Fibroblast of pulmonary artery (primary cell): ENCODE data around the gene AGR2.

Source experiments
- DNase-seq: peaks from one replicate; pipeline ENCODE4 v3.0.0-alpha.2; 2010; ENCODE audit warnings: low read depth
- H3K4me3 ChIP-seq: replicated peaks from 2 replicates; pipeline ENCODE4 v1.5.1; 2011; ENCODE audit warnings: low read depth, mild to moderate bottlenecking, control low read depth, low read length, moderate library complexity
- TF ChIP-seq, protein P1 (sequence below): IDR thresholded peaks from 2 replicates; pipeline ENCODE4 v1.5.1; 2011; ENCODE audit warnings: mild to moderate bottlenecking, control low read depth, low read length, inconsistent platforms; ENCODE audit errors: missing control alignments

Gene AGR2

GRCh38 chr7:16791905-16792698 lies 12.7 kb downstream of the AGR2 start:
- DNase-seq, result no peak
- TF ChIP-seq, protein P1, sequence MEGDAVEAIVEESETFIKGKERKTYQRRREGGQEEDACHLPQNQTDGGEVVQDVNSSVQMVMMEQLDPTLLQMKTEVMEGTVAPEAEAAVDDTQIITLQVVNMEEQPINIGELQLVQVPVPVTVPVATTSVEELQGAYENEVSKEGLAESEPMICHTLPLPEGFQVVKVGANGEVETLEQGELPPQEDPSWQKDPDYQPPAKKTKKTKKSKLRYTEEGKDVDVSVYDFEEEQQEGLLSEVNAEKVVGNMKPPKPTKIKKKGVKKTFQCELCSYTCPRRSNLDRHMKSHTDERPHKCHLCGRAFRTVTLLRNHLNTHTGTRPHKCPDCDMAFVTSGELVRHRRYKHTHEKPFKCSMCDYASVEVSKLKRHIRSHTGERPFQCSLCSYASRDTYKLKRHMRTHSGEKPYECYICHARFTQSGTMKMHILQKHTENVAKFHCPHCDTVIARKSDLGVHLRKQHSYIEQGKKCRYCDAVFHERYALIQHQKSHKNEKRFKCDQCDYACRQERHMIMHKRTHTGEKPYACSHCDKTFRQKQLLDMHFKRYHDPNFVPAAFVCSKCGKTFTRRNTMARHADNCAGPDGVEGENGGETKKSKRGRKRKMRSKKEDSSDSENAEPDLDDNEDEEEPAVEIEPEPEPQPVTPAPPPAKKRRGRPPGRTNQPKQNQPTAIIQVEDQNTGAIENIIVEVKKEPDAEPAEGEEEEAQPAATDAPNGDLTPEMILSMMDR, result no peak
- no peak overlapping the region for H3K4me3 ChIP-seq

- TF ChIP-seq, protein P1, result no peak
Observed at GRCh38 chr7:16791071-16791470, 13.7 kb downstream of the AGR2 start.

DNA sequence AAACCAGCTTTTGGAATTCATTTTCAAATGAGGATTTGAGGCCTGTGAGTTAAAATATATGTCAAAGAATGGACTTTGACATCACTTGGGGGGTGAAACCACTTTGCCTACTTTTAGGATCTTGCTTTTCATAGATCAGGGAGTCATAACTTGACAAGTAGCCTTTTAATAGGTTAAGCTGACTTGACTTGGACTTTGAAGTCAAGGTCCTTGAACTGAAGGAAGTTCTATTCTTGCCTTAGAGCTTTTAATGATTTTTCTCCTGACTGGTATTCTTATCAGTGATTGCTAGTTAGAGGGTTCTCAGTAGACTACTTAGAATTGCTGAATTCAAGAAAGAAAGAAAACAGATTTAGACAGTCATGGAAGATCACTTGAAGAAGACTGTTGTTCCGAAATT lies 17.7 kb downstream of the AGR2 start:
- TF ChIP-seq, protein P1, result no peak
- no peak for DNase-seq
- H3K4me3 ChIP-seq, result no peak overlapping the region

More at GRCh38 chr7:16791071-16791470, 13.7 kb downstream of the AGR2 start:
- no peak for DNase-seq
- no peak overlapping the region for H3K4me3 ChIP-seq

DNA sequence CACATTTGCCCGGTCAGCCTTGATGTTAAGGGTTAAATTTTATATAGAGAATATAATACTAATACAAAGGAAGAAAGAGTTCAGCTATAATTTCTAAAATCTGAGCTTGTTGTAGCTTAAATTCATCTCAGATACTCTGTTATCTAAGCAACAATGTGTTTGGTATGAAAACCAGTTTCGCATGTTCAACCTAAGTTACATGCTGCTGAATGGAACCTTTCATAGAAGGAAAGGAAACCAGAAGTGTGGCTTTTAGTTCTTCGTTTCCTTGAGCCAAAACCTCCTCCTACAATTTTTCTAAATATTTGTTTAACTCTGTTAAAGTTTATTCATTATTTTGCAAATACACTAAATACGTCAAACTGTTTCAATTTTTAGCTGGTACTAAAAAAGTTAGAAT lies 18.5 kb downstream of the AGR2 start:
- no peak overlapping the region for H3K4me3 ChIP-seq
- TF ChIP-seq, protein P1, result no peak
- no peak for DNase-seq

DNA sequence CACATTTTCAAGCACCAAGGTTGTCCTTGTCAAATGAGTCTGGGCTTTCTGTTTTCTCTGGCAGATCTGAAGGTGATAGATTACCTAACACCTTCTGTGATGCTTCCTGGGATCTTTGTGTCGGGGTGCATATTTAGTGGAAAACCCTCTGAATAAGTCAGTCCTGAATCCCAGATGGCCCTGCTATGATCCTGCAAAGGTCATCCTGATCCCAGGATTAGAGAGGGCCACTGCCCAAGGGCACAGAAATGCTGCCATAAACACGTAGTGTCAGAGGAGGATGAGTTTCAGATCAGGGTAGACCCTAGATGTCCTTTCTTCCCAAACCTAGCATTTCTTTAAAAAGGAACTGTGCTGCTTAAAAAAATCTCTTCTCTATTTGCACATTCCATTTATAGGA lies 19.0 kb downstream of the AGR2 start:
- no peak for DNase-seq
- TF ChIP-seq, protein P1, result no peak
- no peak overlapping the region for H3K4me3 ChIP-seq

DNA sequence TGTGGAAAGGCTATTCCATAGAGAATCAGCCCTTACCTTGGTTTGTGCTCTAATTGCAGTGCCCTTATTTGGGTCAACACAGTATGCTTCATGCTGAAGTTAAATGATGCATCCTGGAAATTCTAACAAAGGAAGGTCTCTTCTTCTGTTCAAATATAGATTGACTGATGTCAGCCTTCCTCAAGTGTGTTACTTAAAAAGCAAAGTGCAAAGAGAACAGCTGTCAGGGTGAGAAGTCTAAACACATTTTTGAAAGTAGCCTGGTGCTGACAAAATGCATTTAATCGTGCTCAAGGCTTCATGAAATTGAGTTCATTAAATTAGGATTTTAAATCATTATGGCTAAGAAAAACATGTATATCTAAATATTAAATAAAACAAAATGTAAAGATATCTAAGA lies 19.5 kb downstream of the AGR2 start:
- no peak overlapping the region for H3K4me3 ChIP-seq
- no peak for DNase-seq

DNA sequence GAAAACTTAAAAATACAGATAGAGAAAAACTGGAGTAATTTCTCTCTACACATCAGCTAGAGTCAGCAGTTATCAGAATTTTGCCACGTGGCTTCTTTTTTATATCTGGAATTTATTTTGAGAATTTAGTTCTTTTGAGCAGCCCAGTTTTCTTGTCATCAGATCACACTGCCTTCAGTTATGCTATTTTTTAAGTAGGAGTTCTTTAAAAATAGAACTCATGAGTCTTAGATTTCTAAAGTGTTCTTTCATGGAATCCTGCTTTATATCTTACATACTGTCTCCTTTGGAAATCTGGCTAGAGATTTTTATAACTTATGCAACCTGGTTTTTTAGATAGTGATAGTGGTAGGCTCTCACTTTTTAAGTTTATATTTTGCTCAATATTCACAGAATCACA lies 24.2 kb downstream of the AGR2 start:
- no peak for DNase-seq
- H3K4me3 ChIP-seq, result no peak overlapping the region
- TF ChIP-seq, protein P1, result no peak

More for the DNA sequence above, 19.5 kb downstream of the AGR2 start:
- TF ChIP-seq, protein P1, result no peak
